Endothelial cell of umbilical vein (primary cell): ENCODE measurements around the gene ARSK. TPM values are rescaled to one million over a fixed set of nuclear protein-coding genes. Genes with fewer than 3 reads are reported as not detected.

ENCODE experiments used
- BruUV-seq: library from RNA; stranded (reverse); fragments of 400-500 nt; replicated peaks from 2 replicates; lab custom pipeline; 2021; lab: Mats Ljungman, UMichigan
- CTCF ChIA-PET: fragments of 300-600, 350-600 bp; sonication (Branson Sonifier 250); formaldehyde crosslinking; loops from one replicate; lab custom pipeline; 2021; ENCODE audit warnings: antibody characterized with exemption, inconsistent platforms; lab: Charles Lee
- POLR2A ChIA-PET: fragments of 300-600, 350-600 bp; sonication (Branson Sonifier 250); formaldehyde crosslinking; loops from one replicate; lab custom pipeline; 2021; ENCODE audit warnings: antibody characterized with exemption, inconsistent platforms; lab: Charles Lee
- DNase-seq: peaks from one replicate; pipeline ENCODE4 v3.0.0-alpha.2; 2011; ENCODE audit warnings: low read depth, low spot score
- FAIRE-seq: peaks from 2 replicates; lab custom pipeline; 2011; peaks lifted over from hg19 to GRCh38; lab: Jason Lieb, UNC
- H2AFZ ChIP-seq: 2 replicates; pipeline ENCODE4 v1.6.0; 2012; ENCODE audit warnings: low read depth, low read length, control low read depth, inconsistent platforms
- H3K27ac ChIP-seq: 2 replicates; pipeline ENCODE4 v1.5.1; 2011; ENCODE audit warnings: low read depth, mild to moderate bottlenecking, control low read depth, low read length, moderate library complexity; ENCODE audit not compliant: insufficient read depth
- H3K27me3 ChIP-seq, 2 experiments: 2 replicates each; pipeline versions ENCODE4 v1.6.0 to v1.6.1; 2011; ENCODE audit warnings: low read length in 2 of 2, mixed read lengths in 1 of 2; ENCODE audit not compliant: control insufficient read depth in 2 of 2, insufficient read depth in 2 of 2
- H3K36me3 ChIP-seq, 2 experiments: 2 replicates in 1 of 2; 3 replicates in 1 of 2; pipeline ENCODE4 v1.5.1; 2011; ENCODE audit warnings: low read length in 2 of 2, mild to moderate bottlenecking in 1 of 2, moderate library complexity in 1 of 2; ENCODE audit not compliant: control insufficient read depth in 2 of 2, insufficient read depth in 2 of 2; ENCODE audit errors: extremely low read depth in 1 of 2
- H3K4me1 ChIP-seq: 3 replicates; pipeline ENCODE4 v1.5.1; 2011; ENCODE audit warnings: mild to moderate bottlenecking, low read length; ENCODE audit not compliant: control insufficient read depth, insufficient read depth; ENCODE audit errors: extremely low read depth
- H3K4me2 ChIP-seq: 2 replicates; pipeline ENCODE4 v1.6.1; 2011; ENCODE audit warnings: low read length, control low read depth, mixed read lengths; ENCODE audit not compliant: insufficient read depth
- H3K4me3 ChIP-seq, 3 experiments: fragments of 200-600 bp in 1 of 3; sonication (generic), shearing (Covaris generic) in 1 of 3; replicated peaks in 1 of 3; 2 replicates each; pipeline ENCODE4 v1.5.1; 2011 to 2016; ENCODE audit warnings: control low read depth in 3 of 3, low read length in 3 of 3, mild to moderate bottlenecking in 2 of 3, inconsistent platforms in 1 of 3, low read depth in 1 of 3, moderate library complexity in 1 of 3; ENCODE audit not compliant: insufficient read depth in 1 of 3
- H3K79me2 ChIP-seq: 2 replicates; pipeline ENCODE4 v1.6.0; 2012; ENCODE audit warnings: low read length, inconsistent platforms; ENCODE audit not compliant: control insufficient read depth, insufficient read depth
- H3K9ac ChIP-seq: replicated peaks from 2 replicates; pipeline ENCODE3; 2011; ENCODE audit warnings: low read length, control low read depth; ENCODE audit not compliant: insufficient read depth; ENCODE audit errors: extremely low read depth
- H3K9me1 ChIP-seq: replicated peaks from 3 replicates; pipeline ENCODE4 v1.6.0; 2011; ENCODE audit warnings: mild to moderate bottlenecking, low read length; ENCODE audit not compliant: control insufficient read depth, insufficient read depth; ENCODE audit errors: extremely low read depth
- H3K9me3 ChIP-seq: replicated peaks from 2 replicates; pipeline ENCODE4 v1.5.1; 2012; ENCODE audit warnings: low read length, inconsistent platforms; ENCODE audit not compliant: control insufficient read depth, insufficient read depth
- H4K20me1 ChIP-seq: replicated peaks from 2 replicates; pipeline ENCODE3; 2011; ENCODE audit warnings: mild to moderate bottlenecking, low read length; ENCODE audit not compliant: control insufficient read depth, insufficient read depth; ENCODE audit errors: extremely low read depth
- CTCF ChIP-seq, 2 donors: IDR thresholded peaks; 1 replicate in 1 of 2; 2 replicates in 1 of 2; pipeline ENCODE4 v1.5.1; 2011; ENCODE audit warnings: low read length in 2 of 2, mild to moderate bottlenecking in 2 of 2, moderate library complexity in 2 of 2, control low read depth in 1 of 2, inconsistent platforms in 1 of 2, low read depth in 1 of 2; ENCODE audit not compliant: insufficient read depth in 1 of 2; ENCODE audit errors: extremely low read depth in 1 of 2
- EZH2 ChIP-seq: IDR thresholded peaks from 2 replicates; pipeline ENCODE4 v1.6.1; 2012; ENCODE audit warnings: borderline replicate concordance, low read depth, mild to moderate bottlenecking, moderate library complexity, low read length, inconsistent platforms; ENCODE audit not compliant: severe bottlenecking
- FOS ChIP-seq: IDR thresholded peaks from 2 replicates; pipeline ENCODE4 v1.6.1; 2011; ENCODE audit warnings: mild to moderate bottlenecking, low read length, moderate library complexity, borderline replicate concordance; ENCODE audit not compliant: insufficient read depth
- GATA2 ChIP-seq: IDR thresholded peaks from 2 replicates; pipeline ENCODE4 v1.7.0; 2011; ENCODE audit warnings: low read depth, mild to moderate bottlenecking, moderate library complexity, mixed read lengths, low read length; ENCODE audit not compliant: insufficient read length, insufficient read depth
- JUN ChIP-seq: IDR thresholded peaks from 2 replicates; pipeline ENCODE4 v1.6.1; 2011; ENCODE audit warnings: borderline replicate concordance, low read depth; ENCODE audit not compliant: insufficient read length, insufficient read depth
- MAX ChIP-seq: IDR thresholded peaks from 2 replicates; pipeline ENCODE4 v1.6.1; 2011; ENCODE audit not compliant: insufficient read depth, insufficient read length
- MYC ChIP-seq: IDR thresholded peaks from one replicate; pipeline ENCODE4 v1.6.1; 2011; ENCODE audit warnings: mild to moderate bottlenecking, low read depth, low read length
- POLR2A ChIP-seq: IDR thresholded peaks from 2 replicates; pipeline ENCODE4 v1.6.1; 2012; ENCODE audit warnings: low read depth, mild to moderate bottlenecking, control low read depth, low read length
- POLR2AphosphoS5 ChIP-seq: IDR thresholded peaks from 2 replicates; pipeline ENCODE4 v1.6.1; 2012; ENCODE audit warnings: low read depth, mild to moderate bottlenecking, control low read depth, low read length, moderate library complexity; ENCODE audit not compliant: insufficient read depth
- dilution Hi-C: fragments of 300-500 bp; cut with MboI; formaldehyde crosslinking; loops from one replicate; pipeline ENCODE4 v1.15.0; 2019; ENCODE audit warnings: low sequenced_read_pairs; ENCODE audit not compliant: extremely low pct_ligation_motif_present
- intact Hi-C: fragments of 100-400 bp; cut with micrococcal nuclease; formaldehyde crosslinking; loops from one replicate; pipeline ENCODE4 v1.10.0; 2022
- polyA plus RNA-seq, 4 experiments: library from polyadenylated mRNA; depleted of rRNA in 3 of 4; stranded (reverse) in 3 of 4; unstranded in 1 of 4; fragments of >200 nt; gene quantifications; 2 replicates each; pipeline versions ENCODE4 v1.2.1 to v1.2.3, GENCODE V29; 2011 to 2012; ENCODE audit warnings: missing spikeins in 1 of 4
- total RNA-seq: library from RNA; stranded (reverse); gene quantifications from 2 replicates; pipeline ENCODE4 v1.2.3, GENCODE V29; 2021

The ARSK gene
- total and polyA plus RNA-seq, 2 donors (not counting 3 experiments of a cell fraction or from before 2014, with no cell fraction given) = 3.7 to 4.9 TPM

GRCh38 chr5:95643152-95643551 lies 88.3 kb downstream of the ARSK start:
- Histone ChIP-seq H3K9me1 (no peaks in the 10 kb centered on the region), H4K20me1 (no peaks in the 10 kb centered on the region), H3K36me3 (no peaks in the 10 kb centered on the region), H3K9me3 (no peaks in the 10 kb centered on the region), H3K79me2 (no peaks in the 10 kb centered on the region), H3K4me3 (no peak overlapping the region), H3K4me2 (no peak overlapping the region), H3K27me3 (peaks cover 0 to 4% of the 10 kb centered on the region in 2 experiments), H2AFZ (no peak overlapping the region), H3K4me1 (peaks cover 9% of the 10 kb centered on the region), H3K27ac (no peak overlapping the region), H3K9ac (no peak overlapping the region)
- DNase-seq (no peak), FAIRE-seq (no peak)
- ChIA-PET POLR2A (no interaction called here), CTCF (interaction anchor here (1.1 to 5.1 kb wide), 11 partner anchors 8 to 205 kb away, joined by 3 to 58 read pairs (median 6); partner anchors contain the start of genes ARSK and SKIC3)
- no TSS peak for BruUV-seq
- TF ChIP-seq POLR2AphosphoS5 (no peak), GATA2 (no peak), CTCF (IDR thresholded peaks at IDR 0.05; ENCODE audit: extremely low read depth in 1 of 2, insufficient read depth in 1 of 2, low read depth in 1 of 2, low read length in 2 of 2) (no peak), MYC (no peak), POLR2A (no peak), EZH2 (no peak), MAX (no peak), JUN (no peak), FOS (no peak)
- dilution Hi-C loops = loop anchor here (25.0 kb wide), 1 partner anchor 194 kb away; no protein-coding TSS in a partner anchor
- intact Hi-C loops = loop anchor here (5.0 to 10.0 kb wide), 2 partner anchors 694 to 952 kb away; no protein-coding TSS in a partner anchor
